ENCODE measurements around the gene C16orf89.
A peak's percentile ranks its signal among the peaks of the same experiment; 100 is the strongest.
"Not testable (repeated sequence)": the region's sequence is repeated elsewhere in the genome, so short reads cannot be mapped to it uniquely, and the experiment has no call there.

Gene C16orf89

GRCh38 chr16:5065813-5066212 lies at the start of gene C16orf89:
Gene C16orf89 (minus strand): TSS chr16:5065956. CDS start chr16:5065908, 48 bp downstream.
- no peak for FAIRE-seq

GRCh38 chr16:5110933-5111332 lies 45.2 kb upstream of the C16orf89 start:
- FAIRE-seq = not testable (repeated sequence)

GRCh38 chr16:5108505-5109158 lies 42.9 kb upstream of the C16orf89 start:
- FAIRE-seq = no peak

GRCh38 chr16:5105039-5105438 lies 39.3 kb upstream of the C16orf89 start:
- FAIRE-seq = not testable (repeated sequence)

GRCh38 chr16:5103296-5104032 lies 37.7 kb upstream of the C16orf89 start:
- not testable (repeated sequence) for FAIRE-seq

- FAIRE-seq = not testable (repeated sequence)
Measured at GRCh38 chr16:5099174-5099573, 33.4 kb upstream of the C16orf89 start.

- not testable (repeated sequence) for FAIRE-seq
Measured at GRCh38 chr16:5098221-5099159, 32.7 kb upstream of the C16orf89 start.

GRCh38 chr16:5097470-5098220 lies 31.9 kb upstream of the C16orf89 start, which contains the start of gene EEF2KMT:
Gene EEF2KMT (minus strand): TSS chr16:5097795. CDS start chr16:5097739, 56 bp downstream.
- FAIRE-seq = peak; percentile 98

- FAIRE-seq = not testable (repeated sequence)
Measured at GRCh38 chr16:5097061-5097469, 31.3 kb upstream of the C16orf89 start.

GRCh38 chr16:5096437-5097060 lies 30.8 kb upstream of the C16orf89 start:
- not testable (repeated sequence) for FAIRE-seq

GRCh38 chr16:5095145-5095830 lies 29.5 kb upstream of the C16orf89 start:
- FAIRE-seq = not testable (repeated sequence)

GRCh38 chr16:5093746-5094145 lies 28.0 kb upstream of the C16orf89 start:
- FAIRE-seq = not testable (repeated sequence)

- FAIRE-seq = not testable (repeated sequence)
Measured at GRCh38 chr16:5093081-5093480, 27.3 kb upstream of the C16orf89 start.

GRCh38 chr16:5090592-5090991 lies 24.8 kb upstream of the C16orf89 start:
- FAIRE-seq = not testable (repeated sequence)

GRCh38 chr16:5089911-5090555 lies 24.3 kb upstream of the C16orf89 start:
- FAIRE-seq = not testable (repeated sequence)

GRCh38 chr16:5088936-5089335 lies 23.2 kb upstream of the C16orf89 start:
- not testable (repeated sequence) for FAIRE-seq

- not testable (repeated sequence) for FAIRE-seq
Measured at GRCh38 chr16:5088086-5088790, 22.5 kb upstream of the C16orf89 start.

GRCh38 chr16:5085716-5086115 lies 20.0 kb upstream of the C16orf89 start:
- not testable (repeated sequence) for FAIRE-seq

- not testable (repeated sequence) for FAIRE-seq
Measured at GRCh38 chr16:5084802-5085201, 19.0 kb upstream of the C16orf89 start.

All from A204.1 (cell line).